ENCODE measurements around the gene CACNA1H. TPM values are rescaled to one million over a fixed set of nuclear protein-coding genes. Genes with fewer than 3 reads are reported as not detected.

CACNA1H gene
- total RNA-seq, 1 experiment from 2014 or later, result 24.3 TPM

GRCh38 chr16:1121009-1121408 lies 31.9 kb upstream of the CACNA1H start:
- no TSS peak for BruUV-seq (replicated peaks)
- Histone ChIP-seq H3K4me2 (ENCODE audit: low read length) (no peak overlapping the region), H3K9ac (ENCODE audit: low read length) (no peak overlapping the region), H2AFZ (ENCODE audit: low read depth, low read length, poor library complexity, severe bottlenecking) (no peak overlapping the region), H3K9me3 (ENCODE audit: control insufficient read depth in 1 of 2, insufficient read depth in 1 of 2, low read depth in 1 of 2, low read length in 2 of 2) (no peaks in the 10 kb centered on the region), H3K4me1 (ENCODE audit: control insufficient read depth in 1 of 2, insufficient read depth in 2 of 2, low read length in 2 of 2) (peaks cover 11 to 12% of the 10 kb centered on the region in 2 experiments; a peak in 3 of 4 replicates), H3K36me3 (ENCODE audit: control insufficient read depth in 1 of 2, insufficient read depth in 2 of 2, low read length in 2 of 2) (no peaks in the 10 kb centered on the region), H3K9me2 (ENCODE audit: insufficient read depth) (no peaks in the 10 kb centered on the region), H3K4me3 (replicated peaks in 1 of 2; ENCODE audit: low read depth in 1 of 2, low read length in 2 of 2) (no peak overlapping the region), H3K79me2 (ENCODE audit: insufficient read depth, low read length) (no peaks in the 10 kb centered on the region), H3K27me3 (ENCODE audit: insufficient read depth, low read length) (no peaks in the 10 kb centered on the region), H3K27ac (ENCODE audit: low read depth, low read length) (no peak overlapping the region), H4K20me1 (ENCODE audit: insufficient read depth) (no peaks in the 10 kb centered on the region)
- TF ChIP-seq JUND (IDR thresholded peaks at IDR 0.05), result no peak
- TF ChIP-seq TCF7L2 (IDR thresholded peaks at IDR 0.05; ENCODE audit: borderline replicate concordance, extremely low read depth, insufficient read depth, insufficient read length), result no peak
- no peak for TF ChIP-seq SRF (IDR thresholded peaks at IDR 0.05; ENCODE audit: low read depth)
- no peak for TF ChIP-seq EGR1 (IDR thresholded peaks at IDR 0.05; ENCODE audit: low read depth)
- TF ChIP-seq SIN3A (IDR thresholded peaks at IDR 0.05; ENCODE audit: low read depth), result no peak
- TF ChIP-seq EZH2phosphoT487 (IDR thresholded peaks at IDR 0.05; ENCODE audit: borderline replicate concordance), result no peak
- no peak for TF ChIP-seq YY1 (IDR thresholded peaks at IDR 0.05; ENCODE audit: extremely low read depth, insufficient replicate concordance, low read depth, low read length)
- TF ChIP-seq EZH2 (IDR thresholded peaks at IDR 0.05), result no peak
- no peak for TF ChIP-seq RAD21 (IDR thresholded peaks at IDR 0.05; ENCODE audit: low read depth)
- TF ChIP-seq CBX3 (IDR thresholded peaks at IDR 0.05; ENCODE audit: low read depth), result no peak
- no peak for TF ChIP-seq POLR2AphosphoS5 (IDR thresholded peaks at IDR 0.05; ENCODE audit: low read depth, low read length)
- TF ChIP-seq POLR2A (IDR thresholded peaks at IDR 0.05; ENCODE audit: borderline replicate concordance, extremely low read depth, insufficient read depth, insufficient read length), result no peak
- TF ChIP-seq CEBPB (IDR thresholded peaks at IDR 0.05; ENCODE audit: low read depth), result no peak
- no peak for TF ChIP-seq ZNF274 (IDR thresholded peaks at IDR 0.05; ENCODE audit: low read depth, low read length)
- no peak for TF ChIP-seq FOSL1 (IDR thresholded peaks at IDR 0.05; ENCODE audit: low read depth)
- no peak for TF ChIP-seq MAX (IDR thresholded peaks at IDR 0.05)
- TF ChIP-seq CTCF (IDR thresholded peaks at IDR 0.05 in 2 of 3, conservative IDR thresholded peaks at IDR 0.05 in 1 of 3; ENCODE audit: borderline replicate concordance in 1 of 3, insufficient read depth in 1 of 3, low read depth in 2 of 3, low read length in 2 of 3), result no peak
- TF ChIP-seq SP1 (IDR thresholded peaks at IDR 0.05; ENCODE audit: low read depth), result no peak
- TF ChIP-seq ATF3 (IDR thresholded peaks at IDR 0.05), result no peak
- no peak for TF ChIP-seq ZFX (IDR thresholded peaks at IDR 0.05)
- RAD21 ChIA-PET (ENCODE audit: low non-redundant PET in 1 of 2, low total read pairs in 2 of 2, uncharacterized antibody in 2 of 2, unreplicated experiment in 2 of 2), result no interaction called here
- DNase-seq (ENCODE audit: low read depth, low spot score) (no peak), ATAC-seq (no peak)
- POLR2A ChIA-PET, result no interaction called here
- intact Hi-C loops (cut with micrococcal nuclease), result no loop called here
- CTCF ChIA-PET, result no interaction called here
